GM21825 (cell line): Measurements from ENCODE around the gene GNA12.

ENCODE experiments used
- ATAC-seq: cut with Tn5 transposase; IDR thresholded peaks from one replicate; pipeline ENCODE4 v1.9.1; 2021; ENCODE audit warnings: mild to moderate bottlenecking, moderate library complexity; ENCODE audit not compliant: unreplicated experiment

The GNA12 gene, protein sequence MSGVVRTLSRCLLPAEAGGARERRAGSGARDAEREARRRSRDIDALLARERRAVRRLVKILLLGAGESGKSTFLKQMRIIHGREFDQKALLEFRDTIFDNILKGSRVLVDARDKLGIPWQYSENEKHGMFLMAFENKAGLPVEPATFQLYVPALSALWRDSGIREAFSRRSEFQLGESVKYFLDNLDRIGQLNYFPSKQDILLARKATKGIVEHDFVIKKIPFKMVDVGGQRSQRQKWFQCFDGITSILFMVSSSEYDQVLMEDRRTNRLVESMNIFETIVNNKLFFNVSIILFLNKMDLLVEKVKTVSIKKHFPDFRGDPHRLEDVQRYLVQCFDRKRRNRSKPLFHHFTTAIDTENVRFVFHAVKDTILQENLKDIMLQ

DNA sequence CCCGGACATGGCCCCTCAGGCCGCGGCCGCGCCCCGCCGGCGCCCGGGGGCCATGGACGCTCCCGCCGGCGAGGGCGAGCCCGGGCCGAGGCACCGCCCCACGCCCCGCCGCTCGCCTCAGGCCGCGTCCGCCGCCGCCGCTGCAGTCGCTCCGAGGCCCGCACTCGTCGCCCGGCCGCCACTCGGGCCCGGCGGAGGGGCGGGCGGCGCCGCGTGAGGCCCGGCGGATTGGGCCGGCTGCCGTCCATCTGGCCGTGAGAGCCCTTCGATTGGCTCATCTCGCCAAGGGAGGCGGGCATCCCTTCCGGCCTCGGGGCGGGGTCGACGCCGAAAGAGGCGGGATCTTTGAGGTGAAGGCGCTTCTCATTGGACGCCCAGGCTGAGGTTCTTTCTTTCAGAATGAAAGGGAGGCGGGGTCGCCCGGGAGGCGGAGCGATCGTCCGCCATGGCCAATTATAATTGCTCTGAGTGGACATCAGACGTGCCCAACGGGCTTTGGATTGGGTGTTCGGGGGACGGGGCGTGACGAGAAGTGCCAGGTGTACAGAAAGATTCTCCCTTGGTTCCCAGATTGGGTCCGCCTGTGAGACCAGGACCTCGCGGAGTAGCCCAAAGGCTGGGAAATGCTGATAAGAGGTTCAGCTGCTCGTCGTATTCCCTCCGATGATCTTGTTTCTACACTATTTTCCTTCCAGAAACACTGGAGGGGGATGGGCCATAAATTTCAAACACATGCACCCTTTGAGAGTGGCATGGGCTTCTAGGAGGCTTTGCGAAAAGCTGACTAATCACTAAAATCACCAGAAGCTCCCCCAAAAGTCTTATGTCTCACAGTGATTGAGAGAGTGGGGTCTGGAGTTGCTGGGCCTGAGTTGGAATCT is at the start of gene GNA12:
Gene GNA12, minus strand, starts transcription at position 156 of the 881 bp plus-strand sequence. Its CDS starts 147 bp downstream, at position 9.
- peak; percentile 94 for ATAC-seq

DNA sequence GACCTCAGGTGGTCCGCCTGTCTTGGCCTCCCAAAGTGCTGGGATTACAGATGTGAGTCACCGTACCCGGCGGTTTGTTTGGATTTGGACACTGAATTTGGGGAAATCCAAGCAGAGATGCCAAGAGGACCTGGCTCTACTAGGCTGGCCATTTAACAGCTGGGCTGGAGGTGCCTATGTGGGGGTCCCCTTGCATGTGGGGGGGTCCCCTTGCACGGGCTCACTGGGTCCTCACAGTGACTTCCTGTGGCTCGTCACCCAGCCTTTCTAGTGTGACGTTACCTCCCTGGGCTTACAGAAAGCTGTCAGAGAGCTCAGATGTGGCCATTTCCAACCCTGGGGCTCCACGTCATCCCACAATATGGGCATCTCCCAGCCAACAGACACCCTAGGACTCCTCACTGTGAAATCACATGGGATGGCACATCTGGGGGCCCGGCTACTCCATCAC is 49.3 kb upstream of the GNA12 start:
- peak; percentile 35 for ATAC-seq

DNA sequence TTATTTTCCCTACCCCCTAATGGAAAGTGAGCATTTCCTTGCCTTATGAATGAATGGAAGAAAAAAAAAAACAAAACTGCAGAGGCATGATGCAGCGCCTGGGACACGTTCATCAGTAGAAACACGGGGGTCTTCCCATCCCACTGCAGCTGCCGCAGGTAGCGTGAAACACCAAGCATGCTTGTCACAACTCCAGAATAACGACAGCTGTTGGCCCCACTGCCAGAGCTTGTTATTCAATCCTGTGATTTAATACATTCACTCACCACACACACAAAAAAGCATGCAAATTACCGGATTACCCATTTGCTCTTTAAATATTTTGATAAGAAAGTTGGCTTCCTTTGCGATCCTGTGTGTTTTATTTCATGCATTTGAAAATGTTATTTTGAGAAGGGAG is 48.4 kb upstream of the GNA12 start:
- no peak for ATAC-seq

DNA sequence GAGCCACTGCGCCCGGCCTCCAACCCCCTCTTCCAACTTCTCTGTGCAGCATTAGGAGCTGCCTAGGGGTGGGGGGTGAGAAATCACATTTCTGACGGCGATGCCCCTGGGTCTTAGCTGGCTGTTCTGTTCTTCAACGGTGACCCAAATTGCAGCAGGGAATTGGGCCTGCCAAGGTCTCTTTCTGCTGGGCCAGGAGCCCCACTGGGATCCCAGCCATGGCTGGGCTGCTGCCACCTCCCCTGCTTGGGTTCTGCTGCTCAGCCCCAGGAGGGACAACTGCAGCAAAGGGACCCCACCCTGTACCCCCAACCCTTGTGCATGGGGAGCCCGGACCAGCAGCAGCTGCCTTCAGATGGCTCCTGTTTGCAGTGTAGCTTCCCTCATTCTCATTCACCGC is 43.7 kb upstream of the GNA12 start:
- ATAC-seq = no peak

DNA sequence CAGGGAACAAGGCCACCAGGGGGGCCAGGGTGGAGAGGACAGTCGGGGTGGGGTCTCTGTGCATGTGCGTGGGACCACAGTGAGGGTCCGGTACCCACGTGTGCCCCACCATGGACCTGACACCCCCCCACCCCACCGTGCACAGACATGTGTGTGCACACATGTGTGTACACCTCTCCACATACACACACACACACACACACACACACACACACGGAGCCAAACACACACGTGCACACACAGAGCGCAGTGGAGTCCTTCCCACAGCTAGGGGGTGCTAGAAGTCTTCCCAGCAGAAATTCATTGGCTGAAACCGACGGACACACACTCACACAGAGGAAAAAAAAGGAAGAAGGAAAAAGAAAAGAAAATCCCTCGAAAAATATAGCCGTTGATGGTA is 42.8 kb upstream of the GNA12 start:
- no peak for ATAC-seq

DNA sequence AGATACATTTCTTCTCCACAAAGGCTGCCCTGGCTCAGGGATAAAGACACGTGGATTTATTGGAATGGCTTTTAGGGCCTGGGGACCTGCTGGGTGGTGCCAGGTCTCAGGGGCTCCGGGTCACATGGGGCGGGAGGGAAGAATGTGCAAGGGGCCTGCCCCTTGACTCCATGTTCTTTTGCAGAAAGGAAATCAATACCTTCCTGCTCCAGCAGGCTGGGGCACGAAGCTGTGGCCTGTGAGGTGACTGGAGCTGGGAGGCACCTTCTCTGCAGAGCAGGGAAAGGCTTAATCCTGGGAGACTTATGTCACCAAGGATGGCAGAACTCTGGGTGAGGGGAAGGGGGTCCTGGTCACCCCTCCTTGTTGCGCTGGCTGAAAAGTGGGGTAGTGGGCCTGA is 42.3 kb upstream of the GNA12 start:
- no peak for ATAC-seq

DNA sequence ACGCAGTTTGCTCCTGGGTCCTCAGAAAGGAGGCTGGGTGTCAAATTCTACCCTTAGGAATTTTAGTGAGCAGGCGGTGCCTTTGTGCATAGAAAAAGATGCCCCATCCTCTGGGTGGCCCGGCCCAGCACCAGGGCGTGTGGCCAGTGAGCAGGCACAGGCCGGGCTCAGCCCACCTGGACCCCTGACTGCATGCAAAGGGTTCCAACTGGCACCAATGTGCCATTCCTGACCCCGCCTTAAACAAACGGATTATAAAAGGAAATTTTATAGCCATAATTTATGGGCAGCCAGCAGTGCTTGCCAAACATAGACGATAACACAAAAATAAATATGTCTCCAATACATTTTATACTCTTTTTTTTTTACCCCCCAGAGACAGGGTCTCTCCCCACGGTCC is 40.1 kb upstream of the GNA12 start:
- ATAC-seq = no peak

DNA sequence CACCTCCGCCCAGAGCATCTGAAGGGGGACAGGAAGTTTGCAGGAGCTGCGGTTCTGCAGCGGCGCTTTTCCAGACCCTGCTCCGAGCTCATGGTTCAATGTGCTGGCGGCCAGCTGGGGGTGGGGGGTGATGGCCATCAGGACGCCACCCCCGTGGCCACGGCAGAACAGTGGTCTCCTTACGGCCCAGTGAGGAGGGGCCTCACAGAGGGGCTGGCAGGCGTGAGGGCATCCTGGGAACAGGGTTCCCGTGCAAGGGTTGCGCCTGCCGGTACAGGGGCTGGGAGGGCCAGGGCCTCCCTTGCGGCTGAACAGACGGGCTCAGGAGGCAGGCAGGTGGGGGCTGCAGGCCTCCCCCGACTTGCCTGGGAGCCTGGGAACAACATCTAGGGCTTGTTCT is 39.0 kb upstream of the GNA12 start:
- no peak for ATAC-seq

DNA sequence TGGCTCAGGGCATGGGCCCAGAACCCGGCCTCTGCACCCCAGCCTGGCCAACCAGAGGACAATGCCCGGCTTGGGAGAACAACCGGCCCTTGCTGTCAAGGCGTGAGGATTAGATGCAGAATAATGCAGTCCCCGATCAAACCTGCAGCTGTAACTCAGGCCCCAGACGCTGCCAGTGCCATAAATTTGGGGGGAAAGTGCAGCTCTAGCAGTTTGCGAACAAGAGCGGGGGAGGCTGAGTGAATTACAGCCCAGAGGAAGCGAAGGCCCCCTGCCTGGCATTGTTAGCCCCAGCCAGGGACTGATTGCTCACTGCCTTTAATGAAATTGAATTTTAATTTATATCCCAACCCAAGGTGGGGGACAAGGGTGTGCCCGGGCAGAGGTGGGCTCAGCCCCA is 38.0 kb upstream of the GNA12 start:
- no peak for ATAC-seq

DNA sequence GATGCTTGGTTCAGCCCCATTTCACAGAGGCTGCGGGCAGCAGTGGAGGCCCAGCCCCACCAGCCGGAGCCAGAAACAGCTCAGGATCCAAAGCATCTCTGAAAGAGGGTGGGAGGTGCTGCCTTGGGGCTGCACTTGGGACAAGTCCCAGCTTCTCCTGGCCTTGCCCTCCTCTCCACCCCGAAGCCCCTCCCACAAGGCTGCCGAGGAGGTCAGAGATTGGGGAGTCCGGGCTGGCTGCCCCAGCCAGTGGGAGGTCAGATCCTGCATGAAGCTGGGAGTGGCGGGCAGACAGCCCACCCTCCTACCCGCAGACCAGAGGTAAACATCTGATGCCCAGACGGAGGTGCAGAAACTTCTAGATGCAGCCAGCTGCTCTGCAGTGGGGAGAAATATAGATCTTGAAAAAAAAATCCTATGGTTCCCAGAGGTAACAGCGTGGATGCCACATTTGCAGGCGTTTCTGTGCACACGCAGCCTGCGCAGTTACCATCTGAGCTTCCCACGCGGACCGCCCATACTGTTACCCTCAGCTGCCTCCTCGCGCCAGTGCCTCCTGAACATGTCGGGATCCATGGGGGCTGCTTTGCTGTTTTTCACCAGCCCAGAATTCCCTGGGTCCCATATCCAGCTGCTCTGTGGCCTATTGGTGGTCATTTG is 36.9 kb upstream of the GNA12 start:
- no peak for ATAC-seq

DNA sequence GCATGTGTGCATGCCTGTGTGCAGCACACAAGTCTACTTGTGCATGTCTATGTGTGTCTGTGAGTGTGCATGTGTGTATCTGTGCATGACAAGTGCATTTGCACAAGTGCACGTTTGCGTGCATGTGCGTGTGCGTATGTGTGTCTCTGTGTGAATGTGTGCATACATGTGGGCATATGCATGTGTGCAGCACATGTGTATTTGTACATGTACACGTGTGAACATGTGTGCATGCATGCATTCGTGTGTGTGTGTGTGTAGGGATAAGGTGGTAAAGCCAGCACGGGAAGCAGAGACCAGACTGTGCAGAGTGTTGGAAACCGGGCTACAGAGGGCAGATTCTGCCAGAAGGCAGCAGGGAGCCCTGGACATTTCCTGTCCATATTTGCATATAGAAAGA is 35.9 kb upstream of the GNA12 start:
- no peak for ATAC-seq

DNA sequence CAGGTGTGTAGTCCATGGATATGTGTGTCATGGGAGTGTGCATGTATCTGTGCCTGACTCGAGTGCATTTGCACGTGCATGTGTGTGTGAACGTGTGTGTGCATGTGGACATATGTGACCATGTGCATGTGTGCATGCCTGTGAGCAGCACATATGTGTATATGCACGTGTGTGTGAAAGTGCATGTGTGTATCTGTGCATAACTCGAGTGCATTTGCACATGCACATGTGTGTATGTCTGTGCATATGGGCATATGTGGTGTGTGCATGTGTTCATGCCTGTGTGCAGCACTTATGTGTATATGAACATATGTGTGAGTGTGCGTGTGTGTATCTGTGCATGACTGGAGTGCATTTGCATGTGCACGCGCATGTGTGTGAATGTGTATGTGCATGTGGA is 35.2 kb upstream of the GNA12 start:
- no peak for ATAC-seq

DNA sequence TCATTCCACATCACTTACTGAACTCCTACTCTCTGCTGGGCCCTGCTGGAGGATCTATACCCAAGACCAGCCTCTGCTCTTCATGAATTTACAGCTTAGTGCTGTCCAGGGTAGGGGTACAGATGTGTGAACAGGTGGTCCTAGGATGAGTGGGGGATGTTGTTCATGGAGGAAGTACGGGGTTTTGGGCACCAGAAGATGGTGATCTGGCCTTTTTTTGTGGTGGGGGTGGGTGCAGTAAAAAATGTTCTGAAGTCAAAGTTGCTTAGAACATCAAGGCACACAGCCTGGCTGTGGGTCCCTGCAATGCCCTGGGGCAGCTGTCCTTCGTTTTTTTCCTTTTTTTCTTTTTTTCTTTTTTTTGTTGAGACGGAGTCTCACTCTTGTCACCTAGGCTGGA is 34.2 kb upstream of the GNA12 start:
- no peak for ATAC-seq

DNA sequence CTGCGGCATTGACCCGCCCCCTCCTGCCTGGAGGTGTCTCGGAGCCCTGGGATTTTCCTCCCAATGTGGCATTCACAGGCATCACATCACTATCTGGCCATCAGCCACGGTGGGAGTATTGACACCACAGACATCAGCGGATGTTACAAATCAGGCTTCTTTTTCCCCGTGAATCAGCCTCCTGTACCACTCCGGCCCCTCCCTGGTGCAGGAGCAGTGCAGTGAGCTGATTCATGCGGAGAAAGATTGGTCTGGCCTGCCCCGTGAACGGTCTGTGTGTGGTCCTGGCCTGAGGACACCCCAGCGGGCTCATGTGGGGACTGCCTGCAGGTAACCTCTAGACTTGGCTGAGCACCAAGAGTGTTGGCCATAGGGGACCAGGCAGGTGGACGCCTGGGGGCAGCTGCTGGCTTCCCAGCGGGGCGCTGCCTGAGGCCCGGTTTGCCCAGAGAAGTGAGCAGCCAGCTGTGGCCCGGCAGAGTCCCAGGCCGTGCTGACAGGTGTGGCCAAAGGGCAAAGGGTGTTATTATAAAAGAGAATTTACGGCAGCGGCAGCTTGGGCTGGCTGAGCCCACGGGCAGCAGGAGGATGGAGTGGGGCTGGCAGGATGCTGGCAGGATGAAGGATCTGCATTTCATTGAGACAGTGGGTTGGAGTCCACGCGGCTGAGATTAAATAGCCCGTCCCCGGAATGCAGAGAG is 32.1 kb upstream of the GNA12 start:
- no peak for ATAC-seq

DNA sequence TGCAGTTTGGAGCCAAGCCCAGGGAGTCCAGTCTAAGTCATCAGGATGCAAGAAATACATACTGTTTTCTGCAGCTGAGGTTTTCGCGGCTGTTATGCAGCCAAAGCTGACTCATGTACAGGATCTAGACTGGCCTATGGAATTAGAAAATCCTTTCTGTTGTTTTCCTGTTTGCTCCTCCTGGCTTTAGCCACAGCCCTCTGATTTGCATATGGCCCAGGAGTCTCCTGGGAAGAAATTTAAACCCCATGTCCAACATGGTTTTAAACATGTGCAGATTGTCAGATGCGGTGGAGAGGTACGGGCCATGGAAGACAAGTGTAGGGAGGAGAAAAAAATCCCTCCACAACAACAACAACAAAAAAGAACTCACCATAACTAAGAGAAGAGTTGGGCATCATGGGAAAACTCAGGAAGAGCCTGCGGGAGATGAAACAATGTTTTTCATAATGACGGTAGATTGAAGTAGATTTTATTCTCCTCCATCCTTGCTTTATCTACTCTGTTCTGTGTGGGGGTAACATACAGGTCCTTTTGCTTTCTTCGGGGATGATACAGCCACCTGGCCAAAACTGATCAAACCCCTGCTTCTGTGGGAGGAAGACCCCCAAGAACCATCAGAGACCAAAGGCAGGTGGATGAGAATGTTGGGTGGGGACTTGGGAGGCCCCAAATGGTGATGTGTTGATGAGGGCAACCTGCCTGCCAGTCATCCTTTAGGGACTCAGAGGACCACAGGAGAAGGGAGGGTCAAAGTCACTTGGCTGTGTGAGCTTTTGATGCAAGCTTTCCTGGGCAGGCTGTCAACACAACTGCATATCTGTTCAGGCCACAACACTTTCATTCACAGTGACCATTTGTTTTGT is 29.8 kb upstream of the GNA12 start:
- no peak for ATAC-seq

DNA sequence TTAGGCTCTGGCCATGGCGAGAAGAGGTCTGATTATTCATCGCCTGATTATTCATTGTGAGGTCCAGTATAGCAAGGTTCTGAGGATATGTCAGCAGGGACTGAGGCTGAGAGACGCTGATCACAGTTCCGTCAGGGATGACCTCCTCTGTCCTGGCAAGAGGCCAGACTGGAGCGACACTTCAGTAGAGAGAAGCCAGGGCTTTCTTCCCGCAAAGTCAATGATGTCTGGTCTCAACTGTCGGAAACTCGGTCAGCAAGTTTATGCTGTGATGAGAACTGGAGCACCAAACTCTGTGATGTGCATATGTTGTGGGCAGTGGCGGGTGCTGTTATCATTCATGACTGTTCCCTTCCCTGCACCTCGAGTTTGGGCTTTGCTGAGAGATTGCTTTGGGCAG is 29.0 kb upstream of the GNA12 start:
- no peak for ATAC-seq

DNA sequence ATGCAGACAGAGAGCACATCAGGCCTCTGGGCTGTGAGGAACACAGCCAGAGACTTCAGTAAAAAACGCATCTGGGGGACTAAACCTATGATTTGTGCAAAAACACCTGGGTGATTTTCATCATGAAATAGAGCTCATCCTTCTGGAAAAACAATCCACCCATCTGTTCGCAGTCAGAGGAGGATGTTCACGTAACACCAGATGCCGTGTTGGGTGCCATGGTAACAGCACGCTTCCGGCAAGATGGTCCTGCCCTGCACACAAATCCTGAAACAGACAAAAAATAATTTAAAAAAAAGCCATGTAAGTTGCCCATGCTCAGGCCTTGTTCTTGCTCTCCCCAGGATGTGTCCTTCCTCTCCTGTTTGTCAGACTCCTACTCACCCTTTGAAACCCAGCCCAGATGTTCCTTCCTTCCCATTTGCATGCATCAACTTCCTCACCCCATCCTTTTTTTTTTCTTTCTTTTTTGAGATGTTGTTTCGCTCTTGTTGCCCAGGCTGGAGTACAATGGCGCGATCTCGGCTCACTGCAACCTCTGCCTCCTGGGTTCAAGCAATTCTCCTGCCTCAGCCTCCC is 28.3 kb upstream of the GNA12 start:
- ATAC-seq = no peak

DNA sequence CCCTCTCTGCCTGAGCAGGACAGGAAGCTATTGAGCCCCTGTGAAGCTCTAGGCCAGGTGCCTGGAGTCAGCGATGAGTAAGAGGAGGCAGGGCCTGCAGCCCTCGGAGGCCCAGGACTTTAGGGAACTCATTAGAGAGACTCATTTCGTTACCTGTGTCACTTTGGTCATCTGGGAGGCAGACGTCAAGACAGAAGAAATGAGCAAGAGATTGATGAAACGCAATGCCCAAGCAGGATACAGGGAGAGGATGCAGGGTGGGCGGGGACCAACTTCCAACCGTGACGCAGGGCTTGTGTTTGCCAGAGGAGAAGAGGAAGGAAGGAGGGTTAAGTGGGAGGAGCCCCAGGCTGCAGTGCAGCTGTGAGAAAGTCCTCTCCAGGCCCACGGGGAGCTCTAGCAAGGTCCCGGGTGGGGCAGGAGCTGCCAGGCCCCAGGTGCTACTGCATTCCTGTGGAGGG is 26.4 kb upstream of the GNA12 start:
- peak; percentile 47 for ATAC-seq

DNA sequence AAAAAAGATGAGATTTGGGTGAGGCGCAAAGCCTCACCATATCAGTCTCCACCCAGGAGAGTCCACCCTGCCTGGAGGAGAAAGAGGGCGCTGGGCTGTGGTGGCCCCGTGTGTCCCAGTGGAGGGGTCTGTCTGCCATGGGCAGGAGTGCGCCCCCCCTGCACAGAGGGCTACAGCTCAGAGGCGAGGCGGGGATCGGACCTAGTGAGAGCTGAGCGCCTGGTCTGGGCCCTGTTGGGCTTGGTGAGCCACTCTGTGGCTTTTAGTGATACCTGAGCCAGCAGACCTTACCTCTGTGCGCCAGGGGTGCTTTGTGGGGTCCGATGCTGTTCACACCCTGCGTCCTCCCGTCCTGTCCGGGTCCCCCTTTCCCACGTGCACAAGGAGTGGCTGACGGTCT is 25.9 kb upstream of the GNA12 start:
- ATAC-seq = no peak

DNA sequence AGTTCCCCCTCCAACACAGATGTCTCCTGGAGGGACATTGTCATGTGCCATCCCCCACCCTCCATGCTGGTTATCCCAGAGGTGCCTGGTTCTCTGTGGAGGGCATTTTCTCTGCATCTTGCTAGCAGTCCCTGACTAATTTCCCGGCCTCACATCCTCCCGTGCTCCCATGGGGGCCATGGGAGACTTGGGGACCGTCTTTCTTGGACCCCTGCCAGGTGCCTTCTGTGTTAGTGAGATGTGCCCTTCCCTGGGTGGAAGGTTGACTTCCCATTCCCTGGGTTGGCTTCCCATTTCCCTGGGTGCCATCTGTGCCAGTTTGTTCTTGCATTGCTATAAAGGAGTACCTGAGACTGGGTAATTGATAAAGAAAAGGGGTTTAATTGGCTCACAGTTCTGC is 22.5 kb upstream of the GNA12 start:
- ATAC-seq = no peak
